Measurements from ENCODE around the gene SDCBP2.

SDCBP2 gene

DNA sequence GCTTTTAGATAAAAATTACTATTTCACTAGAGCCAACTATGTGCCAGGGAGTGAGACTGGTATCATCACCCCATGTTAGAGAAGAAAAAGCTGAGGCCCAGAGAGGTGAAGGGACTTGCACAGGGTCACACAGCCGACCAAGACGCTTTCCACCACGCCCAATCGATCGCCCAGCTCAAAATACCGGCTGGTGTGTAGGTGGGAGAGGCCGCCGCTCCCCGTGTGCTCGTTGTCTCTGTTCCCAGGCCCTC lies 63.1 kb downstream of the SDCBP2 start:
- TF ChIP-seq GATA3 (IDR thresholded peaks at IDR 0.05; ENCODE audit: low read depth, low read length): no peak
- no peak for TF ChIP-seq GATA2 (IDR thresholded peaks at IDR 0.05; ENCODE audit: low read depth, low read length)

DNA sequence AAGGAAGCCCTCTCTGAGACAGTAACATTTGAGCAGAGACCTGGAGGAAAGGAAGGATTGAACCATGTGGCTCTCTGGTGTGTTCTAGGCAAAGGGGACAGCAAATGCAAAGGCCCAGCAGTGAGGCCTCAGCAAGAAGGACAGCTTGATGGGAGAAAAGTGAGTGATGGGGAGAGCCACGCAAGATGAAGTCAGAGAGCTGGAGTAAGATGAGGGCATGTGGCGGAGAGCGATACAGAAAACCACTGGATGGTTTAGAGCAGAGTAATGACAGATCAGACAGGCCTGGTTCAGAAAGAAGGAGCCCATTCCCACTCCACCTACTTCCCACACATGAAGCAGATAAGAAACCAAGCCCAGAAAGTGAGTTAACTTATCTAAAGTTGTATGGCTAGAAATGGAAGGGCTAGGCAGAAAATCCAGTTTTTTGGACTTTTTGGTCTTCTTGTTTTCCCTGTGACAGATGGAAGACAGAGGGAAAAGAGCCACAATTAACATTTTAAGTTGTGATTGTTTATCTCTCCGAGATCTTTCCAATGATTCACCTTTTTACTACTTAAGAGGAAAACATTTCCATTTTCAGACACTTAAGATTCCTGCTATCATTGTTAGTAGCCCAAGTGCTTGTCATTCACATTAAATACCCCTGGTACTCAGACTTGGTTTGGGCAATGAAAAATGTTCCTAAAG lies 63.6 kb downstream of the SDCBP2 start:
- TF ChIP-seq GATA2 (IDR thresholded peaks at IDR 0.05; ENCODE audit: low read depth, low read length) (no peak), GATA3 (IDR thresholded peaks at IDR 0.05; ENCODE audit: low read depth, low read length) (no peak)

DNA sequence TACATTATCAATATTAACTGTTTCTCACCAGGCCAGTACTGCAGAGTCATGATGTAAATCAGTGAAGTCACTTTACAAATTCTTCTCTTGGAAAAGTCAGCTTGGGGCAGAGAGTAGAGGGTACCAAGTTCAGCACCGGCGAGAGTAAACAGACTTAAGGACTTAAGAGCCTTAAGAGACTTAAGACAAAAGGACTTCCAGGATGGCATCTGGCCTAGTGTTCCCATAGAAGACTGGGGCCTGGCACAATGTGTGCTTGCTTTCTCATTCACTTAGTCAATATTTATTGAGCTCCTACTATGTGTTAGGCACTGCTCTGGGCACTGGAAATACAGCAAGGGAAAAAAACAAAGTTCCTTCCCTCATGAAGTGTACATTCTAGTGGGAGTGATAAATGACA lies 64.2 kb downstream of the SDCBP2 start:
- TF ChIP-seq GATA2 (IDR thresholded peaks at IDR 0.05; ENCODE audit: low read depth, low read length) (no peak), GATA3 (IDR thresholded peaks at IDR 0.05; ENCODE audit: low read depth, low read length) (no peak)

DNA sequence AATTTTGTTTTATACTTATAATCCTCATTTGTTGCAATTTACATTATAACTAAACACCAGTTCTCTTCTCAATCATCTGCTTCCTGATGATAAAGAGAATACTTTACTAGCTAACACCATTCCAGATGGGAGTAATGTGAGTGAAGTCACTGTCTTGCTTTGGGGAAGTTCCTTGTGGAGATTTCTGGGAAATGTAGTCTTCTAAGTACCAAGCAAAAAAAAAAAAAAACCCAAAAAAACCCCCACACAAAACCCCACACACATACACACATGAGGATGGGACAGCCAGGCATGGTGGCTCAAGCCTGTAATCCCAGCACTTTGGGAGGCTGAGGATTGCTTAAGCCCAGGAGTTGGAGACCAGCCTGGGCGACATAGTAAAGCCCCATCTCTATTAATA lies 65.1 kb downstream of the SDCBP2 start:
- TF ChIP-seq GATA3 (IDR thresholded peaks at IDR 0.05; ENCODE audit: low read depth, low read length) (no peak), GATA2 (IDR thresholded peaks at IDR 0.05; ENCODE audit: low read depth, low read length) (no peak)
